Lower leg skin (tissue), 3 donors: Measurements from ENCODE around the gene RALY.

Source experiments
- POLR2A ChIP-seq, 2 donors: fragments of 450-650 bp; IDR thresholded peaks; one replicate each; pipeline ENCODE4 v1.6.1; 2016 to 2017; ENCODE audit warnings: antibody characterized with exemption in 2 of 2, mild to moderate bottlenecking in 1 of 2, moderate library complexity in 1 of 2
- TF ChIP-seq, protein P1 (sequence below), 3 donors: fragments of 450-650 bp; IDR thresholded peaks; one replicate each; pipeline ENCODE4 v1.5.1; 2016; ENCODE audit warnings: antibody characterized with exemption in 3 of 3, mild to moderate bottlenecking in 3 of 3, moderate library complexity in 2 of 3

DNA sequence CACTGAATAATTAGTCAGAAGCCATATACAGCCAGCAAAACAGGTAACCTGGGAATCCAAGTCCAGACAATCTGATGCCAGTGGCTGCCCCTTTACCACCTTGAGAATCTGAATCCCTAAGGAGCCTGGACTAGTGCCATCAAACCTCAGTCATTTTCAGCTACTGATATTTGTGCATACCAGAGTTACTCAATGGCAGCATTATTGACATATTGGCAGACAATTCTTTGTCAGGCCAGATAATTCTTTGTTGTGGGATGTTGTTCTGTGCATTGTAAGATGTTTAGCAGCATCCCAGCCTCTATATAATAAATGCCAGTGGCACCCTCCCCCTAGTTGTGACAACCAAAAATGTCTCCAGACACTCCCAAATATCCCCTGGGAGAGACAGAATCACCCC is 121.5 kb downstream of the RALY start:
- TF ChIP-seq, protein P1, sequence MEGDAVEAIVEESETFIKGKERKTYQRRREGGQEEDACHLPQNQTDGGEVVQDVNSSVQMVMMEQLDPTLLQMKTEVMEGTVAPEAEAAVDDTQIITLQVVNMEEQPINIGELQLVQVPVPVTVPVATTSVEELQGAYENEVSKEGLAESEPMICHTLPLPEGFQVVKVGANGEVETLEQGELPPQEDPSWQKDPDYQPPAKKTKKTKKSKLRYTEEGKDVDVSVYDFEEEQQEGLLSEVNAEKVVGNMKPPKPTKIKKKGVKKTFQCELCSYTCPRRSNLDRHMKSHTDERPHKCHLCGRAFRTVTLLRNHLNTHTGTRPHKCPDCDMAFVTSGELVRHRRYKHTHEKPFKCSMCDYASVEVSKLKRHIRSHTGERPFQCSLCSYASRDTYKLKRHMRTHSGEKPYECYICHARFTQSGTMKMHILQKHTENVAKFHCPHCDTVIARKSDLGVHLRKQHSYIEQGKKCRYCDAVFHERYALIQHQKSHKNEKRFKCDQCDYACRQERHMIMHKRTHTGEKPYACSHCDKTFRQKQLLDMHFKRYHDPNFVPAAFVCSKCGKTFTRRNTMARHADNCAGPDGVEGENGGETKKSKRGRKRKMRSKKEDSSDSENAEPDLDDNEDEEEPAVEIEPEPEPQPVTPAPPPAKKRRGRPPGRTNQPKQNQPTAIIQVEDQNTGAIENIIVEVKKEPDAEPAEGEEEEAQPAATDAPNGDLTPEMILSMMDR (IDR thresholded peaks at IDR 0.05), result no peak
- TF ChIP-seq POLR2A (IDR thresholded peaks at IDR 0.05), result no peak
